NCI-H226 (cell line): ENCODE results near the gene SAAL1.

ENCODE experiments used
- DNase-seq: peaks from one replicate; pipeline ENCODE4 v3.0.0-alpha.2; 2015

SAAL1 gene

DNA sequence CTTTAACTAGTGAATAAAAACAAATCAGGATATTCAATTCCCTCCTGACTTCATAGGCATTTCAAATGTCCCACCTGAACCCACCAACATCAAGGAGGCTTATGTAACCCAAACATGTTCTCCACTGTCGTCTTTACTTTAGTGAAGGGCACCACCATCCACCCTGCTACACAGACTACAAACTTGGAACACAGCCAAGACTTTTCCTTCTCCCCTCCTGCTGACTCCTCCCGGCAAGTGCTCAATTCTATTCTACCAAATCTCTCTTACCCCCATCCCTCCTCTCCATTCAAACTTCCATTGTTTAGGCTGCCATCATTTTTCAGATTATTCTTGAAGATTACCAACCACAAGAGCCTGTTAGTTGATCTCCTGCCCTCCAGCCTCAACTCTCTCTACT lies 24.3 kb downstream of the SAAL1 start:
- DNase-seq: no peak

DNA sequence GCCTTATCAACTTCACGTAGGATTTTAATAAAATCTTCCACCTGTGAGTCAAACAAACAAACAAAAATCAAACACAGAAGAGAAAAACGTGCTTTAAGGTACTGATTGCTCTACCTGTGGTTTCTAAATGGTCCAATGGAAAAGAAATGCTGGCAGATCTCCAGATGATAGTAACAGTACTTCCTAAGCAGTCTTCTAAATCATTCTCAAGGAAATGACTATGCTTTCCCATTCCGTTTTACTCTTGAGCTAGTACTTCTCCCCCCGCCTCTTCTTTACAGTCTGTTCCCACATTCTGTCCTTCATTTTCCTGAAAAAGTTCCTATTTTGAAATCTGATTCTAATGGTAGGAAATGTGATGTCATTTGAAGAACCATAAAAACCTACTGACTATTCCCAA lies 25.4 kb downstream of the SAAL1 start:
- no peak for DNase-seq

DNA sequence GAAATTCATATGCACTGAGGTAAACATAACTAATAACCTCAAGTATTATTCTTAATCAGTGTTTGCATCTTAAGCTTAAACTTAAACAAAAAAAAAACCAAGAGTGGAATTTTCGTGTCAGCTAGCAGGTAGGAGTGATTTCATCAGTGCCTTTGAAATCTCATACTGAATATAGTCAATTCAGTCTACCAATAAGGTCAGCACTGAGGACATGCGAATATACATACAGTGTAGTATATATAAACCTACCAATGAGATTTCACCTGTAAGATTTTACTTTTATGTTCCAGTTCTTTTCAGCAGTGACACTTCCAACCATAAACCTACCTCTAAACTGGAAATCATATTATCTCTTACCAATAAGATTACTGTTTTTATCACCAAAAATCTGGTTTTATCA lies 27.0 kb downstream of the SAAL1 start:
- no peak for DNase-seq

DNA sequence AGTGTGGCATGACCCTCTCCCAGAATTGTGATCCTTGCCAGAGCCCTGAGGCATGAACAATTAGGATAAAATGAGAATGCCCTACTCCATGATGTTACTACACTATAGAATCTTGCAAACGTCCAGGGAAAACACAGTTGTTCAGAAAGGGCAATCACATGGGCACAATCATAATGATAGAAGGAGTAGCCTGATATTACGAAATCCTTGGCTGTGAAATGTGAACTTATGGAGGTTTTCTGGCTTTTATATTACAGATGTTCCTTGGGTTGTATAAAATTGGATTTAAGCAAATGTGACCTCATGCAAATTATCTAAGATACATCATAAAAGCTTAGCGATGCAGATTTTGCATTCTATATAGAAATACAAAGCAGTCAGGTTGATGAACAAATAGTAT lies 30.4 kb downstream of the SAAL1 start:
- DNase-seq: no peak

DNA sequence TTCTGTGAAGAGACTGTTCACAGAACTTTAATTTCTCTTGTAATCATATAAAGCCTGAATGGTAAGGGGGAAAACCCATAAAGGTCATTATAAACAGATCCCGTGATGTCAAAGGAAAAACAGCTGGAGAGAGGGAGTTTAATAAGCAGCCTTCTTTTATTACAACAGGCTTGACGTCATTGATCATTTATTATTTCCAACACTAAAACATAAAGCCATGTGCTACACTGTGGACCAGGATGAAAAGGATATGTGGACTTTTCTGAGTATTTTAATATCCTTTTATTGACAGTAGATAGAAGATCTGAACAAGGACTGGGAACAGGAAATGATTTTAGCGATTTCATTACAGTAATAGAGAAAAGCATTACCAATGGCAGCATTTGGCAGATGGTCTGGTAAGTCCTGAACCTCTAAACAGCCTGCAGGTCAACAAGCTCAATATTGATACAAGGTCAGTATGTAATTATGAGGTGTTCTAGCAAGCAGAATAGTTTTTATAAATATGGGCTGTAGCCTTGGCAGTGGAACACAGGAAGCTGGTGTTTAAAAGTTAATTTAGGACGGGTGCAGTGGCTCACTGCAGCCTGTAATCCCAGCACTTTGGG lies 34.7 kb downstream of the SAAL1 start:
- DNase-seq: no peak

DNA sequence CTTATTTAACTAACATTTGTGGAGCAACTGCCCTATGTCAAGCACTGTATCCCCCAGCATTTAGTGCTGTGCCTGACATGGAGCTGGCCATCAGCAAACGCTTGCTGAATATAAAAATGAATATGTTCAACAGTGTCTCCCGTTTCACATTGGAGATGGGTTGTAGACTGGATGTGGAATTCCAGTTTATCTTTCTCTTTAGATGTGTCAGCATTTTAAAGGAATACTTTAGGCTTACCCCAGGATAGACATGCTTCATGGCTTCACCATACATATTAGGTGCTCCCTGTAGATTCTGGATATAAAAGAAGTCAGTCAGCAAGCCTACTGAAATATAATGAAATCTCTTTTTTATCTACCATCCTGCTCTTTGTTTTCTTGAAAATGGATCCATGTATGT lies 38.5 kb downstream of the SAAL1 start:
- DNase-seq: no peak

DNA sequence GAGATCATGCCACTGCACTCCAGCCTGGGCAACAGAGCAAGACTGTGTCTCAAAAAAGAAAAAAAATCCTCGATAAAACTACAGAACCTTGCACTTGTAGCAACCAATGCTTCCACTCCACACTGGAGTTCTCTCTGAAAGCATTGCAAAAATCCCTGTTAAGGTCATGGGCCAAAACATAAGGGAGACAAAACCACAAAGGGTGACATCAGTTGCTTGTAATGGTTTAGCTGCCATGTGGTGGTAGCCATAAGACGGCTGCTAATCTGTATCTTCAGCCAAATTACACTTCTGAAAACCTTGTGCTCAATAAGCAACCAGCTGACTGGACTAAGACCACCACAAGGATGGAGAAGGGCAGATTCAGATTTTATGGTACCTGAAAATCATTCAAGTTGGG lies 39.3 kb downstream of the SAAL1 start:
- DNase-seq: no peak

DNA sequence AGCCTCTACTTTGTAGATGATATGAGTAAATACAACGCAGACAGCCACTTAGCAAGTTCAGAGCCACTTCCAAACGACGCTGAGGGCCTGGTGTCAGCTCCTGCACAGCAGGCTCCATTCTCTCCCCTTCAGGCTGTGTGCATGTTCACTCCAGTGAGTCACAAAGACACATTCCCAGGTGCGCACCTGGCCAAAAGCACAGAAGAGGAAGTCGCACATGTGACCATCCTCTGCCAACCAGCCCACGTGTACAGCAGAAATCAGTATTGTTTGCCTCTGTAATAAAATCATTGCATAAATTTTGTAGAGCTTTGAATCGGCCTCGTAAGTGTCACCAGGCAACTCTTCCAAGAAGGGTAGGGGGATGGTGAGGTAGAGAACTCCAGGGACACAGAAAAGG lies 40.3 kb downstream of the SAAL1 start:
- DNase-seq: no peak

DNA sequence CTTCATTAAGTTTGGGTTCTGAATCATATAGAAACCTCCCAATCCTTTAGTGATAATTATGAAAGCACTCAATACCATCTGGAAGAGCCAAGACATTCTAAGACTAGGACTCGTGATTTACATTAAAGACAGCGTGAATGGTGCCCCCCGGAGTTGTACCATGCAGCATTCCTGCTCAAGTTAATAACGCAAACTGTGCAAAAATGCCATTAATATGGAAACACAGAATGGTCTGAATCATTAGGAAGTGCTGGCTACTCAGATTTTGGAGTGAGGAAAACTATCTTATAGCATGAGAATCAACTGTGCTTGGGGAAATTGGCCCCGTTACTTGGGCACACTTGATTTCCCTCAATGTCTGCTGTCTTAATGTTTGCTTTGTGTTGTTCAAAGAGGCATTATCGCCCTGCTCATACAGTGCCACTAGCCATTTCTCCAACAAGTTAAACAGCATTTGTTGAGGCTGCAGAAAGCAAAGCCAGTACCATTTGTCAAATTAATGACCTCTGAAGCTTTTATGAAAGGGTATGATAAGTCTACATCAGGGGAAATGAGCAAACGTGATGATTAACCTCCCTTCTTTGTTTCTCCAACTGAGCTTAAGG lies 41.3 kb downstream of the SAAL1 start:
- DNase-seq: no peak

DNA sequence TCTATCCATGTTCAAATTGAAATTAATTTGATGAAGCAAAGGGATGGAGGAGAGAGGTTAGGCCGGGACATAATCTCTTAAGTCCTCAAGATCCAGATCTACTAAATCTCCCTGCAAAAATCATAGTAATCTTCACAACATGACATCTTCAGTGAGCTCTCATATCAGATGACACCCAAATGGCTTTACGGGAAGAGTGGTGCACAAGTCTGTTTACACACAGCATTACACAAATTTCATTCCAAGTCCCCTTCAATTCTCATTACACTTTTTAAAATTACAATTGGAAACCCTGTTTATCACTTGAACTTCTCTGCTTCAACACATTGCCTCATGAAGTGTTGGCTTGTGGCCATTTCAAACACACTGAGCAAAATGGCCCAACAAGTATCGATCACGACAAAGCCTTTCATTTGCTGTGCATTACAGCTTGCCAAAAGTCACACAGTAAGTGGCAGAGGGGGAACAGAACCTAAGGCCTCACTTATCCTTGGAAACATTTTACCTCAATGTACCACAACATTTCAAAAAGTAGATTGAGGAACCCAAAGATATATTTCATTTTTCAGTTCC lies 41.9 kb downstream of the SAAL1 start:
- no peak for DNase-seq

DNA sequence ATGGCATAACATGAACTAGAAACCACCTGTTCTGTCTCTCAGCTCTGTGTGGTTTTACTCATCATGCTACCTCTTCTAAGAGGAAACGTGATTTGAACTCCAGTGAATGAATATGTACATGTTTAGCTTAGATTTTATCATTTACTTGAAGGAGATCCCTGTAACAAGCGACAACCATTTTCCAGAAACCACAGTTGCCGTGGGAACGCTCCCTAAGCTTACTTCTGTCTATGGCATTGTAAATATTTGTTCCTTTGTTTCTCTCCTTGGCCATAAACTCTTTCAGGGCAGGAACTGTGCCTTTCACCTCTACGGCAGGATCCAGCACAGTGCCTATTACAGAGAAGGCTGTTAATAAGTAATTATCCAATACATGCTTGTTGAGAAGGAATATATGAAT lies 42.8 kb downstream of the SAAL1 start:
- DNase-seq: no peak

DNA sequence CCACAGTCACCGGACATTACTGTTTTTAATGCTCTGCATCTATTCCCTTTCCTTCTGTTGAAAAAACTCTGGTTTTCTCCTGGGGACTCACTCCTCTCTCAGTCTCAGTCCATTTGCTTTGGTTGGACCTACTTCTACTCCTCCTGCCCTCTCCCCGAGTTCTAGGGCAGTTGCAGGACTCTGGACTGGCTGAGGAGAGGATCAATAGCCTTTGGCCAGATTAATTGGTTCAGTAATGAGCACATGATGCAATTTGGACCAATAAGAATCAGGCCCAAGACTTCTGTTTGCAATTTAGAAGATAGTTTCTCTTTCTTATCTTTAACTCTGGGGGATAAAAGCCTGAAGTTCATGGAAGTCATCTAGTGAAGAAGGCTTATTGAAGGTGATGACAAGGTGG lies 44.5 kb downstream of the SAAL1 start:
- no peak for DNase-seq

DNA sequence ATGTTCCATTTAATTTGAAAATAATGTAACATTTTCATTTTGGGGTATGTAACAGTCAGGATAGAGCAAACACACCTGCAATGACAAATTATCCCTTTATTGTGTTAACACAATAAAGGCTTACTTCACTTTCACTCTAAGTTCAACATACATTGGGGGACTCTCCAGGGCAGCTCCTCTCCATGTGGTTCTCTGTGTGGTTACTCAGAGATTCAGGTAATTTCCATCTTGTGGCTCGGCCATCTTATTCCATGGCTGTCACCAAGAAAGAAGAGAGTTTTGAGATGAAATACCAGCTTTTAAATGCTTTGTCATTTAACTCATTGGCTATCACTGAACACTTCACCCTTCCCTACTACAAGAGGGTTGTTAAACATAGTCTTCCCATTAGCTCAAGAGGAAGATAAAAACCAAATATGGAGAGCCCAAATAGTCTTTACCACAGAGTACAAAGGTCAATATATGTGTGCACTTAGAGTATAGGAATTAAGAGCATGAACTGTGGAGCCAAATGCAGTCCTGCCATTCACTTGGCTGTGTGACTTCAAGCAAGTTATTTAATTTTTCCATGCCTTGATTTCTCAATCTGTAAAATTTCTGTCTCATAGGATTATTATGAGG lies 49.2 kb downstream of the SAAL1 start:
- no peak for DNase-seq

DNA sequence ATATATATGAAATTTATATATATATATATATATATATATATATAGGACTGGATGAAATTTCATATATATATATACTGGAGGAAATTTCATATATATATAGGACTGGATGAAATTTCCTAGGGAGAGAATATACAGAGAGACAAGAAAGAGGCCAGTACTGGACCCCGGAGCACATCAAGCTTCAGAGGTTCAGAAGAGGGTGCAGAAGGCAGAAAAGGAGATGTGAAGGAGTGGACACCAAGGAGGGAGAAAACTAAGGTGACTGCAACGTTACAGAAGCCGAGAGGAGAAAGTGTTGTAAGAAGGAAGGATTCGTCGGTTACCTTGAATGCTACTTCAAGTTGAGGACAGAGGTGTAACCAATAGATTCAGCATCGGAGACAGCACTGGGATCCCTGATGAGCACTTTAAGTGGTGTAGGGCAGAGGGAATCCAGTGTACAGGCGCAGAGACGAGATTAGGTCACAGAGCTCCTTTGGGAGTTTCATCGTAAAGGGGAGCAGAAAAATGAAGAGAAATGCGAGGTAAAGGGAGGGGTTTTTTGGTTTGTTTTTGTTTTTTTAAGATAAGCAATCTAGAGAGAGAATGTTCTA lies 51.3 kb downstream of the SAAL1 start:
- no peak for DNase-seq

DNA sequence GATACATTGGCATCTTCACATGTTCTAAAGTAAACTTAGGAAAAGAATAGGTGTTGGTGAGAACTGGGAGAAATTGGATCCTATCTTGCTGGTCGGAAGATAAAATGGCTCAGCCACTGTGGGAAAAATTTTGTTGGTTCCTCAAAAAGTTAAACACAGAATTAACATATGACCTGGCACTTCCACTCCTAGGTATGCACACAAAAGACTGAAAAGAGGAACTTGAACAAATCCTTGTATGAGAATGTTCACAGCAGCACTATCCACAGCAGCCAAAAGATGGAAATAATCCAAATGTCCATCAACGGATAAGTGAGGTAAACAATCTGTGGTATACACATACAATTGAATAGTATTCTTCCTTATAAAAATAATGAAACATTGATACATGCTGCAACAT lies 55.0 kb downstream of the SAAL1 start:
- DNase-seq: no peak

DNA sequence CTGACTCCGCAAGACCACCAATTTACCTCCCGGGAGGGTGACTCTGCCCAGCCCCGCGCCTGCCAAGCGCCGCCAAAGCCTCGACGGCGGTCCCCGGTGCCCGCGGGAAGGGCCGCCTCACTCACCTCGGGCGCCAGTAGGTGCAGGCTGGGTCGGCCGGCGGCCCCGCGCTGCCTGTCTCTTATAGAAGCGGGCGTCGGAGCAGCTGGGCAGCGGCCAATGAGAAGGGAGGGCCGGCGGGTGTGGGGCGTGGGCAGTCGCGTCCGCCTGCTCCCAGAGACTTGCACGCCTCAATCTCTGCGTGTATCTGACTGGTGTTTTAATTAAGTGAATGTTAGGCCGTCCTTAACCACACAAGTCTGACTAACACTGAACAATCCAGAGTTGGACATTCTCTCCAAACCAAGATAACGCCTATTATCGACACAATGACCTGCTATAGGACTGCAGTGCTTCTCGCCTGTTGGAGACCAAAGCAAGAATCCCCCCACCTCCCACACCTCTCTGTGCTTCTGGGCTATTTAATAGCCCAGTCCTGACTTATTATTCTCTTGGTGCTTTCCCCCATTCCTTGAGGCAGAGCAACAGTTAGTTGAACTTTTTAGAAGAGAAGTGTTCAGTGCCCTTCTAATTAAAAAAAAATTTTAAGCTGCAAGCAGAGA lies 59.6 kb downstream of the SAAL1 start, which contains the start of gene TPH1:
TSS of gene TPH1 (minus strand) at position 154 of the 662 bp plus-strand sequence. CDS start 5,507 bp downstream, outside the sequence.
- peak; percentile 84 for DNase-seq

DNA sequence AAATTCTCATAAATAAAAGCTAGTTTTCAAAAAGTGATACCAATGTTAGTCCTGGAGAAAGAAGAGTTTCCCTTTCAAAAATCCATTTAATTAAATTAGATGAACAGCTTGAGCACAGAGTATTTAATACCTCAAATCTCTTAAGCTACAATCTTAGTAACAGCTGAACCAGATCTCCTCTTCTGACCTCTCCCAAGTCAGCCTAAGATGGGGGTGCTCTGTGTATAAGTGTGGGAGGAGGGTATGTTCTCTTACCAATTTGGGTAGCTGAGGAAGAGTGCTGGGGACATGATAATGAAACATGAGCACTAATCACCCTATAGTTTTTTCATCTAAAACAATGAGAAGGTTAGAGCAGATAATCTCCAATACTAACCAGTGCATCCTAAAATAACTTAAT lies 69.4 kb downstream of the SAAL1 start:
- no peak for DNase-seq
